Body of pancreas (tissue), 4 donors: ENCODE measurements around the gene PBX1.

Source experiments
- CTCF ChIP-seq, 7 experiments: fragments of 450-650 bp in 4 of 7; fragments of 200-600 bp in 3 of 7; sonication (generic) in 3 of 7; IDR thresholded peaks; one replicate each; pipeline ENCODE4 v1.5.1; 2016 to 2019; ENCODE audit warnings: antibody characterized with exemption in 7 of 7
- POLR2A ChIP-seq, 3 donors: fragments of 450-650 bp; IDR thresholded peaks; one replicate each; pipeline ENCODE4 v1.6.1; 2016; ENCODE audit warnings: antibody characterized with exemption in 3 of 3, mild to moderate bottlenecking in 2 of 3

GRCh38 chr1:164735315-164736052 lies 176.5 kb downstream of the PBX1 start:
- TF ChIP-seq CTCF (IDR thresholded peaks at IDR 0.05) (no peak), POLR2A (IDR thresholded peaks at IDR 0.05) (no peak)
